Lower leg skin (tissue), 4 donors: ENCODE results near the gene CLSTN2. TPM values are rescaled to one million over a fixed set of nuclear protein-coding genes. Genes with fewer than 3 reads are reported as not detected.

ENCODE experiments used
- DNase-seq, 2 donors: peaks; one replicate each; pipeline ENCODE4 v3.0.0-alpha.2; 2019; ENCODE audit warnings: low spot score in 2 of 2
- H3K4me3 ChIP-seq: fragments of 200-600 bp; sonication (generic); 2 replicates; pipeline ENCODE4 v1.5.1; 2017; ENCODE audit warnings: mild to moderate bottlenecking, low read depth; ENCODE audit not compliant: poor library complexity, severe bottlenecking
- POLR2A ChIP-seq, 2 donors: fragments of 450-650 bp; IDR thresholded peaks; one replicate each; pipeline ENCODE4 v1.6.1; 2016 to 2017; ENCODE audit warnings: antibody characterized with exemption in 2 of 2, mild to moderate bottlenecking in 1 of 2, moderate library complexity in 1 of 2
- WGBS, 2 donors: methylation state at CpG; one replicate each; pipeline ENCODE4 v1.1.5; 2018; 5-methylcytosine and 5-hydroxymethylcytosine counted together
- intact Hi-C: fragments of 100-400 bp; cut with DNase I; formaldehyde crosslinking; loops from one replicate; pipeline ENCODE4 v1.15.0; 2023; ENCODE audit warnings: low total_unique reads
- total RNA-seq, 4 donors: library from RNA; depleted of rRNA; stranded (reverse); fragments of >200 nt; gene quantifications; one replicate each; pipeline ENCODE4 v1.1.0, GENCODE V29; 2016
- TF ChIP-seq, protein P1 (sequence below), 3 donors: fragments of 450-650 bp; IDR thresholded peaks; one replicate each; pipeline ENCODE4 v1.5.1; 2016; ENCODE audit warnings: antibody characterized with exemption in 3 of 3, mild to moderate bottlenecking in 3 of 3, moderate library complexity in 2 of 3

The CLSTN2 gene
- total RNA-seq, 4 donors from 2014 or later = 3.1 to 7.9 (median 4.7) TPM

DNA sequence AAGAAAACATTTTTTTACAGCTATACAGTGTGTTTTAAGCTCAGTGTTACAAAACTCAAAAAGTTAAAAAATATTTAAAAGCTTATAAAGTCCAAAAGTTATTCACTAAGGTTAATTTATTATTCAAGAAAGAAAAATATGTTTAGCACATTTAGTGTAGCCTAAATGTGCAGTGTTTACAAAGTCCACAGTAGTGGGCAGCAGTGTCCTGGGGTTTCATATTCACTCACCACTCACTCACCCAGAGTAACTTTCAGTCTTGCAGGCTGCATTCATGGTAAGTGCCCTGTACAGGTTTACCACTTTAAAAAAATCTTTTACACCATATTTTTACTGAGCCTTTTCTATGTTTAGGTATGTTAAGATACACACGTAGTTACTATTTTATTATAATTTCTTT lies 442.7 kb downstream of the CLSTN2 start:
- H3K4me3 ChIP-seq = no peak overlapping the region
- no peak for TF ChIP-seq POLR2A (IDR thresholded peaks at IDR 0.05)
- TF ChIP-seq, protein P1, sequence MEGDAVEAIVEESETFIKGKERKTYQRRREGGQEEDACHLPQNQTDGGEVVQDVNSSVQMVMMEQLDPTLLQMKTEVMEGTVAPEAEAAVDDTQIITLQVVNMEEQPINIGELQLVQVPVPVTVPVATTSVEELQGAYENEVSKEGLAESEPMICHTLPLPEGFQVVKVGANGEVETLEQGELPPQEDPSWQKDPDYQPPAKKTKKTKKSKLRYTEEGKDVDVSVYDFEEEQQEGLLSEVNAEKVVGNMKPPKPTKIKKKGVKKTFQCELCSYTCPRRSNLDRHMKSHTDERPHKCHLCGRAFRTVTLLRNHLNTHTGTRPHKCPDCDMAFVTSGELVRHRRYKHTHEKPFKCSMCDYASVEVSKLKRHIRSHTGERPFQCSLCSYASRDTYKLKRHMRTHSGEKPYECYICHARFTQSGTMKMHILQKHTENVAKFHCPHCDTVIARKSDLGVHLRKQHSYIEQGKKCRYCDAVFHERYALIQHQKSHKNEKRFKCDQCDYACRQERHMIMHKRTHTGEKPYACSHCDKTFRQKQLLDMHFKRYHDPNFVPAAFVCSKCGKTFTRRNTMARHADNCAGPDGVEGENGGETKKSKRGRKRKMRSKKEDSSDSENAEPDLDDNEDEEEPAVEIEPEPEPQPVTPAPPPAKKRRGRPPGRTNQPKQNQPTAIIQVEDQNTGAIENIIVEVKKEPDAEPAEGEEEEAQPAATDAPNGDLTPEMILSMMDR (IDR thresholded peaks at IDR 0.05) = no peak
- no peak for DNase-seq
- WGBS, 2 donors = 71 to 85% methylated on average over 1 of the region's 1 CpG
- intact Hi-C loops = no loop called here

- 28 to 29% methylated on average over 3 of the region's 3 CpGs for WGBS, 2 donors
- H3K4me3 ChIP-seq = no peak overlapping the region
- TF ChIP-seq POLR2A (IDR thresholded peaks at IDR 0.05) = no peak
- TF ChIP-seq, protein P1 (IDR thresholded peaks at IDR 0.05) = no peak
- DNase-seq = no peak
- intact Hi-C loops = no loop called here
Observed at GRCh38 chr3:140378571-140379340, 443.8 kb downstream of the CLSTN2 start.

DNA sequence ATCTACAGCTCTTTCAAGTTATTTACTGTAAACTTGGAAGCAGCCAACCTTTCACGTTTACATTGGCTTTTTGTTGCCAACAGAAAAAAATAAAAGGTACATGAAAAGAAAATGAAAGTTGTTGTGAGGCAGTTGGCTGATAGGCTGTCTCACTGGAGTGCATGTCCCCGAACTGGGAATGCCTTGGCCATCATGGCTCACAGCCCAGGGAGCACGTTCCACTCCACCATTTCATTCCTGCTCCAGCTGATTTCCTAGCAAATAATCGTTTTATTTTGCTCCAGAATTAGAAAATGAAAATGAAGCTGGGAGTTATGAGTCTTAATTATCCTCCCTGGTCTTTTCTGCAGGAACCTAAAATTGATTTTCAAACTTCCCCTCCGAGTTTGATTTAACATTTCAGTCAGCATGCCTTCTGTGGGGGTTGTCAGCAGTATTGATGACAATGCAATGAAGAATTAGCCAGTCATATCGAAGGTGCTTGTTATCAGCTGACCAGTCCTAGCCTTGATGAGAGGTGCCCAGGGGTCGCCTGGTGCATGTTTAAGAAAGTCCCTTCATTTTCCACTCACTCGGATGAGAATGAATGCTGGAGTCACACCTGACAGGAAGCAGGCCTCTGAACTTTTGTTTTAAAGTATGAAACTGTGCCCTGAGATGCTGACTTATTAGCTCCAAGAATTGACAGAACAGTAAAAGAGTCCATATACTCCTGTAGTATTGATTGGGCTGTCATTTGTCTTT lies 449.2 kb downstream of the CLSTN2 start:
- TF ChIP-seq, protein P1 (IDR thresholded peaks at IDR 0.05) = no peak
- TF ChIP-seq POLR2A (IDR thresholded peaks at IDR 0.05) = no peak
- no peak overlapping the region for H3K4me3 ChIP-seq
- DNase-seq = no peak
- intact Hi-C loops = no loop called here
- 54 to 61% methylated on average over 8 of the region's 8 CpGs for WGBS, 2 donors

- H3K4me3 ChIP-seq = no peak overlapping the region
- TF ChIP-seq, protein P1 (IDR thresholded peaks at IDR 0.05) = no peak
- TF ChIP-seq POLR2A (IDR thresholded peaks at IDR 0.05) = no peak
- WGBS, 2 donors = 83 to 89% methylated on average over 1 of the region's 1 CpG
- intact Hi-C loops = no loop called here
- DNase-seq = no peak
Observed at GRCh38 chr3:140384876-140385275, 449.9 kb downstream of the CLSTN2 start.

DNA sequence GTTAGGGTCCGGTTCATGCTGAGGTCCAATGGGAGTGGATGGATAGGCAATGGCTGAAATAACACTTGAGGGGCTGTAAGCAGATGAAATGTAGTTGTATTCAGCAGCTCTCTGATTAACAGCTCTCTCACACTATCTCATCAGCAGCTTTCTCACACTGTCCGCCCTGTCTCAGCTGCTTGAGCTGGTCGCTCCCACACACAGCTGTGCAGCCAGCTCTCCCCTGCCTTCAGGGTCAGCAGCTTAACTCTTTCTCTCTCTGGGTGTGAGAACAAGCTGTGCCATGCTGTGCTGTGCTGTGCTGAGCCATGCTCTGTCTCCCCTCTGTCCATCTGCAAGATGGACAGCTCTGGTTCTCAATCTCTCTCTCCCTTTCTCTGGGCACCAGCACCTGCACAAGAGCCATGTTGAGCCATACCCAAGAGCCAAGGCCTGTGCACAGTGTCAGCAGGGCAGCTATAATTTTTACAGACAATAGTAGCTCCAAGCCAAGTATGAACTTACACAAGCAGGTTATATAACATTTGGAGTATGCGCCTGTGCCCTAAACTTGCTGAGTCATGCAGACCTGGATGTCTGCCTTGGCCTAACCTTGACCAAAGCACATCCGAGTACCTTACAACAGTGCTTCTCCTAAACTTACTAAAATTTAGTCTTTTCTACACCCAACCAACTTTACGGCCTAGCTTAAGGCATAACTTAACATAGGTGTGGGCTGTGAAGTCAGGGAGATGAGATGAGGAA lies 451.5 kb downstream of the CLSTN2 start:
- H3K4me3 ChIP-seq = no peak overlapping the region
- intact Hi-C loops = no loop called here
- 72 to 73% methylated on average over 6 of the region's 6 CpGs for WGBS, 2 donors
- TF ChIP-seq, protein P1 (IDR thresholded peaks at IDR 0.05) = no peak
- TF ChIP-seq POLR2A (IDR thresholded peaks at IDR 0.05) = no peak
- no peak for DNase-seq
